Measurements from ENCODE around the gene RUNX3.

RUNX3 gene

GRCh38 chr1:24946861-24947658 lies 17.0 kb upstream of the RUNX3 start:
- DNase-seq (ENCODE audit: low read depth, low spot score), result no peak

GRCh38 chr1:24945354-24946326 lies 15.6 kb upstream of the RUNX3 start:
- no peak for DNase-seq (ENCODE audit: low read depth, low spot score)

- DNase-seq (ENCODE audit: low read depth, low spot score), result no peak
Measured at GRCh38 chr1:24944318-24944717, 14.2 kb upstream of the RUNX3 start.

- DNase-seq (ENCODE audit: low read depth, low spot score), result no peak
Measured at GRCh38 chr1:24942789-24943188, 12.7 kb upstream of the RUNX3 start.

GRCh38 chr1:24941564-24941963 lies 11.5 kb upstream of the RUNX3 start:
- DNase-seq (ENCODE audit: low read depth, low spot score), result no peak

- DNase-seq (ENCODE audit: low read depth, low spot score), result no peak
Measured at GRCh38 chr1:24940231-24940630, 10.2 kb upstream of the RUNX3 start.

- no peak for DNase-seq (ENCODE audit: low read depth, low spot score)
Measured at GRCh38 chr1:24939675-24940193, 9.7 kb upstream of the RUNX3 start.

GRCh38 chr1:24939040-24939674 lies 9.1 kb upstream of the RUNX3 start:
- no peak for DNase-seq (ENCODE audit: low read depth, low spot score)

GRCh38 chr1:24938276-24938675 lies 8.2 kb upstream of the RUNX3 start:
- no peak for DNase-seq (ENCODE audit: low read depth, low spot score)

- DNase-seq (ENCODE audit: low read depth, low spot score), result no peak
Measured at GRCh38 chr1:24936684-24937083, 6.6 kb upstream of the RUNX3 start.

- DNase-seq (ENCODE audit: low read depth, low spot score), result no peak
Measured at GRCh38 chr1:24935615-24936484, 5.8 kb upstream of the RUNX3 start.

GRCh38 chr1:24935196-24935526 lies 5.1 kb upstream of the RUNX3 start:
- DNase-seq (ENCODE audit: low read depth, low spot score), result no peak

GRCh38 chr1:24934310-24935195 lies 4.5 kb upstream of the RUNX3 start:
- DNase-seq (ENCODE audit: low read depth, low spot score), result no peak

GRCh38 chr1:24933468-24933867 lies 3.4 kb upstream of the RUNX3 start:
- DNase-seq (ENCODE audit: low read depth, low spot score), result no peak

GRCh38 chr1:24932725-24933294 lies 2.7 kb upstream of the RUNX3 start:
- DNase-seq (ENCODE audit: low read depth, low spot score), result no peak

GRCh38 chr1:24932284-24932683 lies 2.2 kb upstream of the RUNX3 start:
- peak; percentile 71 for DNase-seq (ENCODE audit: low read depth, low spot score)

GRCh38 chr1:24931468-24932231 lies 1.6 kb upstream of the RUNX3 start:
- peak; percentile 64 for DNase-seq (ENCODE audit: low read depth, low spot score)

GRCh38 chr1:24931146-24931467 lies 1.0 kb upstream of the RUNX3 start:
- DNase-seq (ENCODE audit: low read depth, low spot score), result no peak

All from ELF-1 (cell line).